Ovary (tissue), 9 donors: ENCODE measurements around the gene BTNL9. TPM values are rescaled to one million over a fixed set of nuclear protein-coding genes. Genes with fewer than 3 reads are reported as not detected.

Experiments
- DNase-seq, 5 donors: peaks; one replicate each; pipeline ENCODE4 v3.0.0-alpha.2; 2019 to 2020
- H3K27ac ChIP-seq, 2 donors: fragments of 200-600 bp; one replicate each; pipeline versions ENCODE4 v1.5.1 to v1.8.0; 2019 to 2022
- H3K27me3 ChIP-seq: fragments of 200-600 bp; one replicate; pipeline ENCODE4 v1.8.0; 2022
- H3K36me3 ChIP-seq: fragments of 200-600 bp; sonication (generic); one replicate; pipeline ENCODE4 v1.5.1; 2019
- H3K4me1 ChIP-seq: one replicate; pipeline ENCODE4 v1.8.1; 2013; ENCODE audit warnings: mild to moderate bottlenecking, moderate library complexity; ENCODE audit not compliant: insufficient read depth
- H3K4me3 ChIP-seq: fragments of 200-600 bp; sonication (generic); one replicate; pipeline ENCODE4 v1.5.1; 2017
- H3K9me3 ChIP-seq, 2 donors: fragments of 200-600 bp in 1 of 2; sonication (generic) in 1 of 2; one replicate each; pipeline versions ENCODE4 v1.5.1 to v1.8.1; 2013 to 2019; ENCODE audit warnings: mild to moderate bottlenecking in 1 of 2, moderate library complexity in 1 of 2
- CTCF ChIP-seq, 3 donors: fragments of 450-650 bp in 2 of 3; fragments of 200-600 bp in 1 of 3; IDR thresholded peaks; one replicate each; pipeline versions ENCODE4 v1.5.1 to v1.8.0; 2016 to 2022; ENCODE audit warnings: antibody characterized with exemption in 3 of 3, mild to moderate bottlenecking in 1 of 3
- EP300 ChIP-seq: sonication (generic); formaldehyde crosslinking; IDR thresholded peaks from one replicate; pipeline ENCODE4 v1.6.1; 2017; ENCODE audit warnings: antibody characterized with exemption
- POLR2A ChIP-seq: fragments of 450-650 bp; IDR thresholded peaks from one replicate; pipeline ENCODE4 v1.6.1; 2017; ENCODE audit warnings: antibody characterized with exemption, mild to moderate bottlenecking, moderate library complexity
- WGBS, 3 donors: extraction: QIAGEN DNeasy Blood & Tissue Kit in 1 of 3; methylation state at CpG; one replicate each; pipeline versions ENCODE4 v1.1.5 to v1.1.7; 2013 to 2017; 5-methylcytosine and 5-hydroxymethylcytosine counted together
- intact Hi-C, 4 donors: fragments of 100-400 bp; cut with DNase I; formaldehyde crosslinking; loops; one replicate each; pipeline versions ENCODE4 v1.11.0 to v1.15.1; 2022 to 2023
- polyA plus RNA-seq, 2 donors: library from polyadenylated mRNA; stranded (reverse); fragments of 200-250 nt in 1 of 2; fragments of 350-450 nt in 1 of 2; fragmentation: Illumina TruSeq in 1 of 2; extraction: RNeasy Lipid Tissue Mini Kit (QIAGEN cat#74804) in 1 of 2; gene quantifications; one replicate each; pipeline ENCODE4 v1.2.3, GENCODE V29; 2013 to 2014
- total RNA-seq, 7 donors: library from RNA; depleted of rRNA in 2 of 7; stranded (reverse); fragments of >200 nt in 2 of 7; fragmentation: NEBNext Ultra II Directional in 3 of 7; extraction: Animal tissue kit (Norgen Biotek cat#: 25700) in 3 of 7; gene quantifications; one replicate each; pipeline versions ENCODE4 v1.1.0 to v1.2.4, GENCODE V29; 2016 to 2023
- donor health status: DM: no; HTN: no; CAD: no; lungs with moderate emphysema.
- donor health status: DM: no; HTN: no; CAD: no.
- donor health status: Bipolar disorder and iron deficiency.
- donor health status: DM: yes; HTN: yes; CAD: no.
- donor health status: DM: no; HTN: no; CAD: no.
- donor health status: DM: yes; HTN: yes; CAD: no.

The BTNL9 gene
- total and polyA plus RNA-seq, 9 donors, result 0.76 to 46.4 (median 9.6) TPM

GRCh38 chr5:181084621-181085195, 44.6 kb downstream of the BTNL9 start:
- WGBS, 3 donors, result 50 to 58% (median 52%) methylated on average over 18 of the region's 18 CpGs
- Histone ChIP-seq H3K4me1 (no peaks in the 10 kb centered on the region), H3K36me3 (no peaks in the 10 kb centered on the region), H3K4me3 (no peak overlapping the region), H3K27ac (no peak overlapping the region), H3K9me3 (no peaks in the 10 kb centered on the region), H3K27me3 (no peaks in the 10 kb centered on the region)
- intact Hi-C loops, result no loop called here
- no peak for DNase-seq
- TF ChIP-seq EP300 (no peak), POLR2A (no peak)

DNA sequence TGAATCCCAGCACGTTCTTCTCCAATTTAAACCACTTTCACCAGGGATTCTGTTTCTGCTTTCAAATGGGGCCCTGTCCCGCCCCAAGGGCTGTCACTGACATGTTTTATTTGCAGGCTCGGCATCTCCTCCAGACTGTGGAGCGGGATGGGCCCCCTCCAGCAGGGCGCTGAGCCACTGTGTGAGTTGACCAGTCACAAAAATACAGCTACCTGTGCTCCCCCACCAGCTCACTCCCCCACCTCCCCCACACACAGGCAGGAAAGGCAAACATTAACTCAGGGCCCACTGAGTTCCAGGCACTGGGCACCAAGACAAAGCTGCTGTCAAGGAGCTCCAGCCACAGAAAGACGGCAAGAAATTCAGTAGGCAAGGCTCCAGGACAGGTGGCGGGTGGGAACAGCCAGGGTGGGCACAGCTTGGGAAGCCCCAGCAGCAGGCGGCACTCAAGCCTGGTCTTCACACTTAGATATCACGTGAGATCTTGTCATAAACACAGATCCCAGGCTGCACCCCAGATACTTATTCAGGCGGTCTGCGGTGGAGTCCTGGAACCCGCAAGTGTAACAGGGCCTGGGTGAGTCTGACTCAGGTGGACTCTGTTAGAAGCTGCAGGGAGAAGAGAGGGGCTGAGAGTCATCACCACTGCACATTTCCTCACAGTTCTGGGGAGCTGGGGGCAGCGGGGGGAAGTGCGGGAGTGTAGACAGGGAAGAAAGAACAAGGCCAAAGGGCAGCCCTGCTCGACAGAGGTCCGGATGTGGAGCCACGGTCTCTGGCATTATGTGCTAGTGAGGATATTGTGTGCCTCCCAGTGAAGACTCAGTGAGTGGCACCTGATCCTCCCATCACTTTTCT, 46.2 kb downstream of the BTNL9 start:
- no peaks in the 10 kb centered on the region for H3K9me3 ChIP-seq
- no peaks in the 10 kb centered on the region for H3K36me3 ChIP-seq
- TF ChIP-seq CTCF (IDR thresholded peaks at IDR 0.05) (no peak), EP300 (no peak), POLR2A (no peak)
- no peak overlapping the region for H3K4me3 ChIP-seq
- intact Hi-C loops, result no loop called here
- DNase-seq, result no peak
- no peaks in the 10 kb centered on the region for H3K27me3 ChIP-seq
- no peak overlapping the region for H3K27ac ChIP-seq
- no peaks in the 10 kb centered on the region for H3K4me1 ChIP-seq
- 40 to 45% (median 42%) methylated on average over 17 of the region's 17 CpGs for WGBS, 3 donors

DNA sequence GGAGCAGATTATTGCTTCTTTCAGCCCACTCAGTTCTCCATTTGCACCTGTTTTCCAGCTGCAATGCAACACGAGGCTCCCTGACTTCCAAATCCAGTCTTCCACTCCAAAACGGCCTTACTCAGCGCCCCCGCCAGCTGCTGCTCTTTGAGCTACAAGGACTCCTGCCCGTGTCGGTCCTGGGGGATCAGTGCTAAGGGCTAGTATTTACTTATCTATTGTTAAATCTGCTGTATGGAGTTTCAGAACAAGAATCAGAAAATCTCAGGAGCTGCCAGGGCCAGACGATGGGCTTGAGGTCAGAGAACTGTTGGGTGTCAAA, 46.8 kb downstream of the BTNL9 start:
- Histone ChIP-seq H3K9me3 (no peaks in the 10 kb centered on the region), H3K4me1 (no peaks in the 10 kb centered on the region), H3K27me3 (no peaks in the 10 kb centered on the region), H3K27ac (no peak overlapping the region), H3K36me3 (no peaks in the 10 kb centered on the region), H3K4me3 (no peak overlapping the region)
- intact Hi-C loops, result no loop called here
- TF ChIP-seq EP300, result no peak
- no peak for TF ChIP-seq CTCF (IDR thresholded peaks at IDR 0.05)
- no peak for TF ChIP-seq POLR2A
- 51 to 59% (median 56%) methylated on average over 7 of the region's 7 CpGs for WGBS, 3 donors
- no peak for DNase-seq

DNA sequence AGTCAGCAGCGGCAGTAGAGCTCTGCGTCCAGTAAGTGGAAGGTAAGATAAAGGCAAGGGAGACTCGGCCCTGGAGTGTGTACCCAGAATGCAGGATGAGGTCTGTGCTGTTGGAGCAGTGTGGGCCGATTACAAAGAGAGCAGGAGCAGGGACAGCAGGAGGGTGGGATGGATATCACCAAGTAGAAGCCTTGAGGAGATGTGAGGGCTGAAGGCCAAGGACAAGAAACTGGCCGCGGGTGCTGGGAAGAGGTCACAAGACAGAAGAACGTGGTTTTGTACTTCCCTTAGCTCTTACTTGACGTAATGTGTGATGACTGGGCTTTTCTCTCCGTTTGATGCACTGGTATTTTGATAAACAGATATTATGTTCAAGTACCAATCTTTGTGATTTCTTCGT, 47.2 kb downstream of the BTNL9 start:
- WGBS, 3 donors, result 58 to 64% (median 62%) methylated on average over 10 of the region's 10 CpGs
- Histone ChIP-seq H3K4me3 (no peak overlapping the region), H3K27ac (no peak overlapping the region), H3K9me3 (no peaks in the 10 kb centered on the region), H3K27me3 (no peaks in the 10 kb centered on the region), H3K36me3 (no peaks in the 10 kb centered on the region), H3K4me1 (no peaks in the 10 kb centered on the region)
- TF ChIP-seq CTCF (IDR thresholded peaks at IDR 0.05), result no peak
- no peak for TF ChIP-seq POLR2A
- no peak for TF ChIP-seq EP300
- intact Hi-C loops, result no loop called here
- DNase-seq, result no peak

DNA sequence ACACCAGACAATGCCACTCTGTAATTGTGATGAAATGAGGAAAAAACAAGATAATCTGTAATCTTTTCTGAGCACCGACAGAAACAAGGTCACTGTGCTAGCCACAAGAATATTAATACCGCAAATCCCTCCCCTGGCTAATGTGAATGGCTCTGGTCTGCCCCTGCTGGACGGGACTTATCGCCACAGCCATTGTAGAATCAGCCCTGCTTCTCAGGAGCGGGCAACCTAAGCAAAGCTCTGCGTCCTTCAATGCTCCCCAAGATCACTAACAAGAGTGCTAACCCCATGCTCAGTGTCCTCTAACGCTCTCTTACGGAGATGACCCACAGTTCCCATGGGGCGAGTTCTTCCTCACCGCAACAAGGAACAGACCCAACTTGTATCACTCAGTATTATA, 48.2 kb downstream of the BTNL9 start:
- Histone ChIP-seq H3K27me3 (no peaks in the 10 kb centered on the region), H3K27ac (no peak overlapping the region), H3K4me1 (no peaks in the 10 kb centered on the region), H3K36me3 (no peaks in the 10 kb centered on the region), H3K4me3 (no peak overlapping the region), H3K9me3 (no peaks in the 10 kb centered on the region)
- no peak for TF ChIP-seq EP300
- TF ChIP-seq POLR2A, result no peak
- no peak for TF ChIP-seq CTCF (IDR thresholded peaks at IDR 0.05)
- DNase-seq, result no peak
- intact Hi-C loops, result no loop called here
- 51 to 56% (median 55%) methylated on average over 10 of the region's 10 CpGs for WGBS, 3 donors
